ENCODE data around the gene ZNF716. TPM values are rescaled to one million over a fixed set of nuclear protein-coding genes. Genes with fewer than 3 reads are reported as not detected.
"Not testable (repeated sequence)": the region's sequence is repeated elsewhere in the genome, so short reads cannot be mapped to it uniquely, and the experiment has no call there.

Gene ZNF716
- total RNA-seq = not detected

DNA sequence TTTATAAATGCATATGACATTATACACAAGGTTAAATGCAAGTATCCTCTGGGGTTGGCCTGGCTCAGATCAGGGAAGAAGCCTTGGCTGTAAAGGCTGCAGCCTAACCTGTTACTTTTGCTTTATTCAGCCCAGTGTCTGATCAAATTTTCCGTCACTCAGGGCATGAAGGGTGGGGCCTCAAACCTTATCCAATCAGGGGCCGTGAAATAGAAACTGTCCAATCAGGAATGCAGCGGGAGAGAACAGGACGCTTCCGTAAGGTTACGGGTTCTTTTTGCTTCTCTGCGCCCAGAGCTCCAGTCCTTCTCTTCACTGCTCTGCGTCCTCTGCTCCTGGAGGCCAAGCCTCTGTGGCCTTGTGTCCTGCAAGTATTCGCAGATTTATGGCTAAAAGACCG, at the start of gene ZNF716:
TSS of gene ZNF716 (plus strand) at position 274 of the 400 bp plus-strand sequence. CDS start at position 386, 112 bp downstream.
- Histone ChIP-seq H3K4me3 (no peak within 1 kb of the TSS), H3K4me1 (no peaks in the 10 kb centered on the region), H3K9me3 (no peaks in the 10 kb centered on the region), H3K27me3 (no peaks in the 10 kb centered on the region), H3K36me3 (no peaks in the 10 kb centered on the region), H3K27ac (no peak within 1 kb of the TSS)
- TF ChIP-seq, protein P1, sequence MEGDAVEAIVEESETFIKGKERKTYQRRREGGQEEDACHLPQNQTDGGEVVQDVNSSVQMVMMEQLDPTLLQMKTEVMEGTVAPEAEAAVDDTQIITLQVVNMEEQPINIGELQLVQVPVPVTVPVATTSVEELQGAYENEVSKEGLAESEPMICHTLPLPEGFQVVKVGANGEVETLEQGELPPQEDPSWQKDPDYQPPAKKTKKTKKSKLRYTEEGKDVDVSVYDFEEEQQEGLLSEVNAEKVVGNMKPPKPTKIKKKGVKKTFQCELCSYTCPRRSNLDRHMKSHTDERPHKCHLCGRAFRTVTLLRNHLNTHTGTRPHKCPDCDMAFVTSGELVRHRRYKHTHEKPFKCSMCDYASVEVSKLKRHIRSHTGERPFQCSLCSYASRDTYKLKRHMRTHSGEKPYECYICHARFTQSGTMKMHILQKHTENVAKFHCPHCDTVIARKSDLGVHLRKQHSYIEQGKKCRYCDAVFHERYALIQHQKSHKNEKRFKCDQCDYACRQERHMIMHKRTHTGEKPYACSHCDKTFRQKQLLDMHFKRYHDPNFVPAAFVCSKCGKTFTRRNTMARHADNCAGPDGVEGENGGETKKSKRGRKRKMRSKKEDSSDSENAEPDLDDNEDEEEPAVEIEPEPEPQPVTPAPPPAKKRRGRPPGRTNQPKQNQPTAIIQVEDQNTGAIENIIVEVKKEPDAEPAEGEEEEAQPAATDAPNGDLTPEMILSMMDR (IDR thresholded peaks at IDR 0.05) = no peak
- TF ChIP-seq POLR2A (IDR thresholded peaks at IDR 0.05) (no peak), POLR2AphosphoS5 (IDR thresholded peaks at IDR 0.05; ENCODE audit: insufficient read depth in 1 of 2, low read depth in 1 of 2) (no peak)
- DNase-seq (ENCODE audit: extremely low spot score in 2 of 2) = no peak
- intact Hi-C loops (cut with DNase I) = no loop called here

DNA sequence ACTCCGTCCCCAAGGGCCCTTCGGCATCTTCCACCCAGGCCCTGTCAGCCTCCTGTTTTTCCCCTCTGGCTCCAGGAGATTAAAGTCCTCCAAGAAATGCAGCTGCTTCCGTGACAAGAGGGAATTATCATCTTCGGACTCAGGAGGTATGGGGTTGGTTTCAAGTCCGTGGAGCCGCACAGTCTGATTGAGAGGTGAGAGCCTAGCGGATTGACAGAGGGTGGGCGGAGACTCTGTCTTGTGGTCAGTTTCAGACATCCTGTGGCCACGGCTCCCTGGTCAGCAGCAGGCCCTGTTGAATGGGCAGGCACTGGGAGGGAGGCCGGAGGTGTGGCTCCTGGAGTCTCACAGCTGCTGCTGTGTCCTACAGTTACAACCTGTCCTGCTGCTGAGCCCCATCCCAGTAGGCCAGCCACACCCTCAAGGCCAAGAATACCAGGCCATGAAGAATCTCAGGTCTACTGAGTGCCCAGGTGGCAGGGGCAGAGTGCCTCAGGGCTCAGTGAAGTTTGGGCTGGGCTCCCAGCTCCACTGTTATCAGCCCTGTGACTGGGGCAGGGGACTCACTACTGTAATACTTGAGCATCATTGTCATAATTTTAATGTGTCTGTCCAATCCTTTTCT, 49.3 kb upstream of the ZNF716 start:
- no peak overlapping the region for H3K4me3 ChIP-seq
- H3K36me3 ChIP-seq = no peaks in the 10 kb centered on the region
- peak in 1 of 2 donors; percentile 85 for DNase-seq (ENCODE audit: extremely low spot score in 2 of 2)
- no peaks in the 10 kb centered on the region for H3K4me1 ChIP-seq
- TF ChIP-seq, protein P1 (IDR thresholded peaks at IDR 0.05) = no peak
- TF ChIP-seq POLR2A (IDR thresholded peaks at IDR 0.05) = no peak
- H3K27me3 ChIP-seq = no peaks in the 10 kb centered on the region
- no peaks in the 10 kb centered on the region for H3K9me3 ChIP-seq
- H3K27ac ChIP-seq = no peak overlapping the region
- intact Hi-C loops (cut with DNase I) = no loop called here

GRCh38 chr7:57403051-57403450, 46.9 kb upstream of the ZNF716 start:
- H3K36me3 ChIP-seq; H3K4me3 ChIP-seq; intact Hi-C loops (cut with DNase I); H3K4me1 ChIP-seq; H3K9me3 ChIP-seq; H3K27me3 ChIP-seq; H3K27ac ChIP-seq: not testable (repeated sequence)
- DNase-seq (ENCODE audit: extremely low spot score in 2 of 2) = peak; percentile 18 to 31

DNA sequence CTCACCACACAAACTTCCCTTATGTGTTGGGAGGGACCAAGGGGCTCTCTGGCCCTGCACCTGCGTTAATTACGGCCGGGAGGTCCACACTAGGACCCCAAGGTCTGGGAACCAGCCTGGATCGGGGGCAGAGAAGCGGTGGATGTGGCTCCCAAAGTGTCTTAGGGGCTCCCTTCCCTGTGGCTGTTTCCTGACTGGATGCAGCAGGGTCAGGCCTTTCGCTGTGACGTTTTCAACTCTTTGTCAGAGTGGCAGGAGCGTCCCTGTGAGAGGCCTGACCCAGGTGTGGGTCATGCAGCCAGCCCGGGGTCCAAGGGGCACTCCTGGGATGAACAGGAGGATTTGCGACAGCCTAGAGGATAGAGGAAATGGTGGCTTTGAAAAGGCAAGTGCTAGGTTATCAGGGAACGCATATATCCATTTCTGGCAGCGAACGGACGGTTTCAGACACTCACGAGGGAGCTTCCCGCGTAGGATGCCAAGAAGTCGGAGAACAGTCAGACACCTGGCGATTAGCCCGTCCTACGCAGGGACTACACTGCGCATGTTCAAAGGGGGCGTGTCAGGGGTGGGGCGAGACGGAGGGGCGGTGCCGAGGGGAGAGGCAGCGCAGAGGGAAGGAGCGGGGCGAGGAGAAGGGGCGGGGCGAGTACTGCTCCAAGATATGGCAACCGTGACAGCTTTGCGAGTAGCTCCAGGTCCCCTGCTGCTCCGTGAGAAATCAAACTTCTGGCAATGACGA, 46.2 kb upstream of the ZNF716 start:
- no peaks in the 10 kb centered on the region for H3K27me3 ChIP-seq
- H3K27ac ChIP-seq = no peak overlapping the region
- H3K36me3 ChIP-seq = no peaks in the 10 kb centered on the region
- peak; percentile 77 to 91 for DNase-seq (ENCODE audit: extremely low spot score in 2 of 2)
- intact Hi-C loops (cut with DNase I) = no loop called here
- no peaks in the 10 kb centered on the region for H3K9me3 ChIP-seq
- TF ChIP-seq POLR2AphosphoS5 (IDR thresholded peaks at IDR 0.05; ENCODE audit: insufficient read depth in 1 of 2, low read depth in 1 of 2) (no peak), POLR2A (IDR thresholded peaks at IDR 0.05) (no peak)
- TF ChIP-seq, protein P1 (IDR thresholded peaks at IDR 0.05) = no peak
- peak overlapping the region in 1 of 2 donors; percentile 24 for H3K4me3 ChIP-seq
- no peaks in the 10 kb centered on the region for H3K4me1 ChIP-seq

DNA sequence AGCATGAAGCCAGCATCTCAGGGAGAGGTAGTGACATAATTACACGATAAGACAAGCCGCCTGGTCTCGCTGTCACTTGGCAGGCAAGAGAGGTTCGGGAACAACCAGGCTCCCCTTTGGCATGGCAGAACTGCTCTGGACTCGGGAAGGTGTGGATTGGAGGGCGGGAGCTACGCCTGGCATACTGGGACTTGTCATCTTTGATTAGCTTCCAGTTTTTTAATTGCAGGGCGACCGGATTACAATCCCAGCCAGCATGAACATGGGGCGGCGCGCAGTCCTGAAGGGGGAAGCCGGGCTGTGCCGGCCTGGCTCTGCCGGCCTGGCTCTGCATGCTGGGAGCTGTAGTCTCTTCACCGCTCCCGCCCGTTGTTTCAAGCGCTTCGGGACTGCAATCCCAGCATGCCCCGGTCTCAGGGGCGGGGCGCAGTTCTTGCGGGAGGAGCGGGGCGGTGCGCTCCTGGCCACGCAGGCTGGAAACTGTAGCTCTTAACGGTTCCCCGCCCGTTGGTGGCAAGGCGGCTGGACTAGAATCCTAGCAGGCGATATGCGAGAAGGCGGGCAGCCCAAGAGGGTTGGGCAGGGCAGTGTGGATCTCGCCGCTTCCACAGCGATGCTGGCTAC, 45.5 kb upstream of the ZNF716 start:
- DNase-seq (ENCODE audit: extremely low spot score in 2 of 2) = peak in 1 of 2 donors; percentile 47
- Histone ChIP-seq H3K4me3 (peak overlapping the region in 1 of 2 donors; percentile 24), H3K9me3 (no peaks in the 10 kb centered on the region), H3K4me1 (no peaks in the 10 kb centered on the region), H3K27me3 (no peaks in the 10 kb centered on the region), H3K27ac (no peak overlapping the region), H3K36me3 (no peaks in the 10 kb centered on the region)
- intact Hi-C loops (cut with DNase I) = no loop called here
- TF ChIP-seq POLR2A (IDR thresholded peaks at IDR 0.05) (no peak), POLR2AphosphoS5 (IDR thresholded peaks at IDR 0.05; ENCODE audit: insufficient read depth in 1 of 2, low read depth in 1 of 2) (no peak)
- TF ChIP-seq, protein P1 (IDR thresholded peaks at IDR 0.05) = no peak

Measured in vagina (tissue), 2 donors.